Fibroblast of skin of scalp (primary cell): ENCODE results near the gene SIPA1L2.

Experiments used
- DNase-seq: peaks from one replicate; pipeline ENCODE4 v3.0.0-alpha.2; 2013

The SIPA1L2 gene

GRCh38 chr1:232643251-232643650 is 13.3 kb upstream of the SIPA1L2 start:
- no peak for DNase-seq

- DNase-seq = no peak
These were observed 11.6 kb upstream of the SIPA1L2 start for GRCh38 chr1:232641507-232641906.

DNA sequence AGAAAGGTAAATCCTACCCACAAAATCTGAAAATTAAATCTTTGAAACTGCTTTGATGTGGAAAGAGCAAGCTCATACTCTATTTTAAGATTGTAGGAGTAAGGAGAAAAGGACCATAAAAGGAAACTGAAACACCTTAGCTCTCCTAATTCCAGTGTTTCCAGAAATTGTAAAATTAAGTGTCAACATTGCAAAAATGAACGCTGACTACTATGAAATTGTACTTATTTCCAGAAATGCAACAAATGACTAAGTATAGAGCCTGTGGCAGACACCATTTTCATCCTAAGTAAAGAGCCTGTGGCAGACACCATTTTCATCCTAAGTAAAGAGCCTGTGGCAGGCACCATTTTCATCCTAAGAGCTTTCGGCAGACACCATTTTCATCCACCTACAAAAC is 6.9 kb upstream of the SIPA1L2 start:
- DNase-seq = no peak

- DNase-seq = peak; percentile 62
These were observed 5.9 kb upstream of the SIPA1L2 start for GRCh38 chr1:232635778-232636356.

DNA sequence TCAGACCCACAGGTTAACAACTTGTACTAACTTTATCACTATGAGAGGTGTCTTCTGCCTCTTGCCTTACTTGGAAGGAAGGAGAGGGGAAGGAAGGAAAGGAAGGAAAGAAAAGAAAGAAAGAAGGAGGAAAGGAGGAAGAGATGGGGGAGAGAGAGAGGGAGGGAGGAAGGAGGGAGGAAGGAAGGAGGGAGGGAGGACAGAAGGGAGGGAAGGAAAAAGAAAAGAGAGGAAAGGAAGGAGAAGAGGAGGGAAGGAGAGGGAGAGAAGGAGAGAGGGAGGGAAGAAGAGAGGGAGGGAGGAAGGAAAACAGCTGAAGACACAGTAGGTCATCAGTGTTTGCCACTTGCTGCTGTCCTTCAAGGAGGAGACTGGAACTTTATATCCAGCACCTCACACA is 5.3 kb upstream of the SIPA1L2 start:
- DNase-seq = no peak

GRCh38 chr1:232634096-232634495 is 4.2 kb upstream of the SIPA1L2 start:
- no peak for DNase-seq

DNA sequence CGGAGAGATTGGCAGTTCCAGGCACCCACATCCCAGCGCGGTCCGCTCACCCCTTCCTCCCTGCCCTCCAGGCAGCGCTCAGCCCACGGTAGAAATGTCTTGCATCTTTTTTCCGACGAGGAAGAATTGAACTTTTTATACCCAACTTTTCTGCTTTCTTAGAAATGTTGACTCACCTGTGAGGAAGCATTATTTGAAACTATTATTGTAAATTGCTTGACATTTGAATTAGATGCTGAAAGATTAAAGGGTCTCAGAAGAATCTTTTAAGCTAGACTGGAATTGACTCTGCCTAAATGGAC is 912 bp upstream of the SIPA1L2 start:
- DNase-seq = no peak

- DNase-seq = no peak
These were observed 485 bp downstream of the SIPA1L2 start for GRCh38 chr1:232629250-232630046.

DNA sequence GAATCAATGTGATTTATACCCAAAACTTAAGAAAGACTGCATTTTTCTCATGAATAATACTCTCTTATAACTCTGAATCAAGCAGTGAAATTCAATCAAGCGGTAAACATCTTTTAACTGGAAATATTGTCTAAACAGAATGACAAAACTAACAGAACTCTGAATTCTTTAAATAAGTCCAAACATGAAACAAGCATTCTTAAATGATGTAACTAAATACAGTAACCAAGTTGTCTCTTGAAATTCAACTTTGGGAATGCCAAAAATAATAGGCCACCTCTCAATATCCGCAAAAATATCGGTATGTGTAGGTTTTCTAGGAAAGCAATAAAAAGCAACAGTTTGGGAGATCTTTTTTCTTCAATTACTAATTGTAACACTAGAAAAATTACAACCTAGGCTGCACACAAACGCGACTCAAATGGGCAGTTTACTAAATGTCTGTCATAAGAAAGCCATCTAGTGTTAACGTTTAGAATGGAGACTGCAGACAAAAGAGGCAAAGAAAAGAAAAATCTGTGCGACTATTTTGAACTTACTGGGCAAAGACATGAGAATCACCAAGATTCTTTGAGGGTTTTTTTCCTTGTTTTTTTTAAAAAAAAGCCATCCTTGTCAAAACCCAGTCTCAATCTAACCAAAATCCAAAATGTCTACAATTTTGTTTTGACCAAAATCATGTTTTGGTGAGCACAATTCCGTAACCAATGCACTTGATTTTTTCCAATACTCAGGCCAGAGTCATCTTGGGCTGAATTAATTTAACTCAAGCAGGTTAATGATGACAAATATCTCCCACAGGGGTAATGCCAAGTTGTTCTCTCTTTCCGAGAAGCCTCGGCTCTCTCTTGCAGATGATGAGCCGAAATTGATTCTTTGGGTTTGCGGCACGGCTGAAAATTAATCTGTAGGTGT is 1.3 kb downstream of the SIPA1L2 start:
- peak; percentile 57 for DNase-seq

DNA sequence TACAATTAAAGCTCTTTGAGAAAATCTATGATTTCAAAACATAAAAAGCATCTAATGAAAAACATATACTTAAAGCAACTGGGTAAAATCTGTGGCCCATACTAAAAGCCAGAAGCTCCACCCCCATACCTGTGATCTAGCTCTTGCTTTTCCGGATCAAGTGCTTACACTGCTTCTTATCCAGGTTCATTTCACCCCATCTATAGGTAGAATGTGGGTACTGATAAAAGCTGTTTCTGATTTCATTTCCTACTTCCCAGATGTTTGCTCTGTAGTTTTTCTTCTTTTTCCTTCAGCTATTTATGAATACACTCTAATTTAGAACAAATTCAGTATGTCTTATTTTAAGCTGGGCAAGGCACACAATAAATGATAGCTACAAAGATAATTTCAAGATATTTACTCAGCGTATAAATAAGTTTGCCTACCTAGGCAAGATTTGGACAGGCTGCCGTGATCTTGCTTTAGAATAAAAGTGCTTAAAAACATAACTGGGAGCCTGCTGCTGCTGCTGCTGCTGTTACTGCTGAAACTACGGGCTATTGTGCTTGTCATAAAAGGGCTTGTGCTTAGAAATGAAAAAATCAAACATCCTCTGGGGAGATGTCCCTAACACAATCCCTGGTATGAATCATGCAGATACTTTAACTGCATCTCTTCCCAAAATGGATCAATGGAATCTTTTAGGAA is 2.1 kb downstream of the SIPA1L2 start:
- peak; percentile 50 for DNase-seq

- DNase-seq = no peak
These were observed 2.8 kb downstream of the SIPA1L2 start for GRCh38 chr1:232627171-232627570.

DNA sequence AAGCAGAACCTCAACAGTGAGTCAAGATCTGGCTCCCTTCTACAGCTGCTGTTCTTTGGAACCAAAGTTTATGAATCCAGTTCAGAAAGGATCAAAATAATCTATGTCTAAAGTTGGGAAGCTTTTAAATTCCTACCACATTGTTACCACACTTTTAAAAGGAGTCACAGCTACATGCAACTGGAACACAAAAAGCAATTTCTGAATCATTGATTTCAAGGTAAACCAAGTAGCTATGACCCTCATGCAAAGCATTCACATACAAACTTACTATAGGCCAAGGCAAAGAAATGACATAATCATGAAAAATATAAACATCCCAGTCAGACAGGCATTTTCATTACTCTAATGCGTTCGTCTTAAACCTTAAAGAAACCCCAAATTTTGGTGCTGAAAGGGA is 3.5 kb downstream of the SIPA1L2 start:
- no peak for DNase-seq

- no peak for DNase-seq
These were observed 4.5 kb downstream of the SIPA1L2 start for GRCh38 chr1:232625319-232625868.

- DNase-seq = no peak
These were observed 5.2 kb downstream of the SIPA1L2 start for GRCh38 chr1:232624546-232625281.

DNA sequence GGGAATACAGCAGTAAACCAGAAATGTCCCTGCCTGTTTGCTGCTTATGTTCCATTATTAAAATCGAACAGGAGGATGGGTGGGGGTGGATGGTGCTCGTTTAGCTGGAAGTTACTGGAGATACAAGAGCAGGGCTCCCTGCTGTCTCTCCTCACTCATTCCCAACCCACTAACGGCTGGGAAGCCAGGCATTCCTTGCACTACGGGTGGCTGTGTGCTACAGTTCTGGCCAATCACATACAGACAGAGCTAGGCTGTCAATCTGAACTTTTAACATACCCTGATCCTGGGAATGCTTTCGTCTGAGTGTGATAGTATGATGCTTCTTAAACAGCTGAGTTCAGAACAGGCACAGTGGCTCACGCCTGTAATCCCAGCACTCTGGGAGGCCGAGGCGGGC is 7.0 kb downstream of the SIPA1L2 start:
- DNase-seq = peak; percentile 69

DNA sequence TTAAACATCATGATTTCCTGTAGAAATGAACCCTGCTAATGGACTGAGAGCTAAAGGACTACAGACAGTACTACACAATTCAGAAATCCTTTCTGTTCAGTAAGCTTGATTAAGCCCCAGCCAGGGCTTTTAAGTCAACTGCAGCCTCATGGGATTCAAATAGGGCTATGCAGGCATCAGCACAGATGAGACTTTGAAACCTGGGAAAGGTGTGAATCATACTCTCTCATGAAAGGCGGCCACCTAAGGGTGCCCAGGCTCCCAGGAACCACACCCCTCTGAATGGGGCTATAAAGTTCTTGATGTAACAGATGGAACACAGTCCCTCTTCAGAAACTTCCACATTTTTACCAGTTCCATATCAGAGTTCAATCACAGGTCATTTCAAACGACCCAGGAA is 7.6 kb downstream of the SIPA1L2 start:
- DNase-seq = no peak

DNA sequence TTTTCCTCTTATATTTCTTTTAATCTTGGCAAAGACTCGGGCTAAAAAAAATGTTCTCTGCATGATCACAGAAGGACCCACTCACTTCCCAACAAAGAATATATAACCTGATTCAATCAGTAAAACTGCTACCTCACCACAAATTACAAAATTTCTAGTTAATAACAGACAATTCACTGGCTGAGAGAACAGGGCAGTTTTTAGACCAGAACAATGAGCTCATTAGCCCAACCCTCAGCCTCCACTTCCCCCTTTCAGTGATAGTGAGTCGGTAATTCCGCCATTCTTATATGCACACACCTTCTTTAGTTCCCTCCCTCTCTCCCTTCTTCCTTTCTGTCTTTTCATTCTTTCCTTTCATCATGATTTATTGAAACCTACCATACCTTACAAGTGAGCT is 8.9 kb downstream of the SIPA1L2 start:
- DNase-seq = no peak

DNA sequence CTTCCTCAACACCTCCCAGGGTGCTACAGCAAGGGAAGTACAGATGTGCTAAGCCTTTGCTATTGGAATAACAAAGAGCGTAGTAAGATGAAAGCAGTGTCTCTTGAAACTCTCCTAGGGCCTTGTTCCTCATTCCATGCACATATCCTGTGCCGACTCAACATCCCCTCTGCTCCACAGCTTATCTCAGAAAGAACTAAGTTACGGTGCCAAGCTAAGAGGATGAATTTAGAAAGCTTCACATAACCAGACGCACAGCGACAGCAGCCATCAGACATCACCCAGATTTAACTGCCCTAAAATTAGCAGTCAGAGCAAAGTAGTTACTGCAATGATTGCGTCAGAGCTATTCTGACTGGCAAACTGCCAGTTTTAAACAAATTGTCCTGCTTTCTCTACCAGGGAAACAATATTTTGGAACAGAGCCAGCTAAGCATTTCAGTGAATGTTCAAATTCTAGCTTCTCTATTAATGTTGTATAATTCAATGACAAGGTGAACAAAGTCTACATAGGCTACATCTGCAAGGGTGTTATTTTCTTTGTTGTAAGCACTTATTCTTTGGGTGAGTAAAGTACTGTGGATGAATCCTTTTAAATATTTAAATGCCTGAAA is 9.5 kb downstream of the SIPA1L2 start:
- DNase-seq = peak; percentile 71

DNA sequence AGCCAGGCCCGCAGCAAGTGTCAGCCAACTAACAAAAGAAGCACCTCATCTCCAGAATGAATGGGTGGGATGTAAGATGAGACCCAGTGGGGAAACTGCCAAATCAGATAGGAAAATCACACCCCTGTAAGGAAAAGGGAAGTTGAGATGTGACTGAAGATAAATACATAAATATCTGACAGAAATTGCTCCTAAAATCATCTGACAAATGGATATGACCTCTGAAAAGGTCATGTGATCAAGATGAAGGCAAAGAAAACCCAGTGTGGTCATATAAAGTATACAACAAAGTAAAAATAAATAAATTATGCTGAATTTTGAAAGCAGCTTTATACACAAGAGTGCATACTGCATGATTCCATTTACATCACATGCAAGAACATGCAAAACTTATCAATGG is 12.7 kb downstream of the SIPA1L2 start:
- DNase-seq = no peak

DNA sequence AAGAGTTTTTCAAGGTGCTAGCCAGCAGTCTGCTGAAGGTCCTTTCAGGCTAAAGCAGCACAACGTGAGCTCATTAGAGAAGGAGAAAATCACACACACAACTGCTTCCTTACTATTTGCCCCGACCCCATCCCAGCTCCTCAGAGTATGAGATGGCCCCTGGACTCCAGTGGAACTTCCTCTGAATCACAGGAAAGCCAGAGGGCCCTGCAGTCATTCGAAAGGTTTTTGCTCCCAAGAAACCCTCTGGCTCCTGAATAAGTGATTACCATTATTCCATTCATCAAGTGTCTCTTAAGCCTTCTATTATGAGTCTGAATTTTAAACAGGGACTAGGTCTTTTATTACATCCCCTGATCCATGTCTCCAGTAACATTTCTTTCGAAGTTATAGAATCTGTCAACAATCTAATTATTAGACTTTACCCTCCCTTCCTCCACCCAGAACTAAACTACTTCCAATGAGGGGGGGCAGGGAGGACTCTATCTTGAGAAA is 14.6 kb downstream of the SIPA1L2 start:
- DNase-seq = no peak

GRCh38 chr1:232614811-232615210 is 15.1 kb downstream of the SIPA1L2 start:
- no peak for DNase-seq
